22Rv1 (cell line): ENCODE measurements around the gene SMAP2.

Experiments
- H3K27ac ChIP-seq: fragments of 450-650 bp; 2 replicates; pipeline ENCODE4 v1.5.1; 2017
- CTCF ChIP-seq: fragments of 450-650 bp; IDR thresholded peaks from 2 replicates; pipeline ENCODE4 v1.5.1; 2017; ENCODE audit warnings: mild to moderate bottlenecking

Gene SMAP2

GRCh38 chr1:40469327-40469726 is 95.8 kb downstream of the SMAP2 start:
- TF ChIP-seq CTCF = no peak
- no peak overlapping the region for H3K27ac ChIP-seq
